Measurements from ENCODE around the gene DMBT1. TPM values are rescaled to one million over a fixed set of nuclear protein-coding genes. Genes with fewer than 3 reads are reported as not detected.

DMBT1 gene
- total RNA-seq, 1 donor from 2014 or later, result 0.08 TPM

DNA sequence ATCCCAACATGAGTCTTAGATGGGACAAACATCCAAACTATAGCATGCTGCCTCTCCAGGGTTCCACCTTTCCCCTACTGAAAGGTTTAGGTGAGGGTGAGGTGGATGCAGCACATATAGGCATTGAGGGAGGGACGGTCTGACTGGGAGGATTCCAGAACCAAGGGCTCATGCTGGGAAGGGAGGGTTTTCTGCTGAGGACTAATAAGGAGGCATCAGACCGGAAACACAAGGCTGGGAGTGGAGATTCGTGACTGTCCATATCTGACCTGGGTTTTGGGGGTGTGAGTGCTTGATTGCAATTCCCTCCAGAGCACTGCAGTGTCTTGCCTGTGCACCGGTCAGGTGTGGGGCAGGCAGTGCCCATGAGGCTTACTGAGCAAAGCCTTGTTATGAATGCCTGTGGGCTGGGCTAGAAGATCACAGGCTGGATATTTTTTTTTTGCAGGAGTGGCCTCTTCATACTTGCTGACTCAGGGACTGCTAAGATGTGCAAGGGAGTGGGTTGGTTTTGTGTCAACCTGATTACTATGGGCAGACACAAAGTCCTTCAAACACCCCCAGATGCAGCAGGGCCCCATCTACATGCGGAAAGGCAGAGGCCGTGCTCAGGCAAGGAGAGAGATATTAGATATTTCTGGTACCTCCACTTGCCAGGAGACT, 26.7 kb downstream of the DMBT1 start:
- Mint-ChIP-seq H3K27ac (ENCODE audit: unreplicated experiment) (no peak overlapping the region), H3K4me1 (ENCODE audit: unreplicated experiment) (no peaks in the 10 kb centered on the region), H3K4me3 (ENCODE audit: unreplicated experiment) (no peak overlapping the region), H3K27me3 (ENCODE audit: unreplicated experiment) (peaks cover 6% of the 10 kb centered on the region), H3K36me3 (ENCODE audit: unreplicated experiment) (no peaks in the 10 kb centered on the region), H3K9me3 (ENCODE audit: unreplicated experiment) (no peaks in the 10 kb centered on the region)
- no peak for TF ChIP-seq CTCF (IDR thresholded peaks at IDR 0.05)
- no peak for DNase-seq (ENCODE audit: extremely low spot score, unreplicated experiment)

DNA sequence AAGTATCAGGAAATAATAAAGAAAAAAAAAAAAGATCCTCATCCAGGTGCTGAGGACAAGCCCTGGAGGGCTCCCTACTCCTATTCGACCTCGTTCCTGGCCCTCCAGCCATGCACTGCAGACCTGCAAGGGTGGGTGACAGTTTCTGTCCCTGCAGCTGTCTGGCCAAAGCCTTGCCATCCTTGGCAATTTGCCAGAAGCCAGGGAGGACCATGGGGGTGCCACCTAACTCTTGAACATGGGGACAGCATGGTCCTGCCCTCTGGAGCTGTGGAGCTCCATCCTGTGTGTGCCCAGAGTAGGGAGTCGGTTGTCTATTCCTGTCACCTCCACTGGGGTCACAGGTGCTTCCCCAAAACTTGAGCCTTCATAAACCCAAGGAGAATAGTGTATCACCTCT, 27.8 kb downstream of the DMBT1 start:
- H3K4me3 Mint-ChIP-seq (ENCODE audit: unreplicated experiment), result no peak overlapping the region
- peaks cover 8% of the 10 kb centered on the region for H3K27me3 Mint-ChIP-seq (ENCODE audit: unreplicated experiment)
- no peaks in the 10 kb centered on the region for H3K36me3 Mint-ChIP-seq (ENCODE audit: unreplicated experiment)
- no peak for DNase-seq (ENCODE audit: extremely low spot score, unreplicated experiment)
- no peaks in the 10 kb centered on the region for H3K4me1 Mint-ChIP-seq (ENCODE audit: unreplicated experiment)
- H3K27ac Mint-ChIP-seq (ENCODE audit: unreplicated experiment), result no peak overlapping the region
- no peak for TF ChIP-seq CTCF (IDR thresholded peaks at IDR 0.05)
- H3K9me3 Mint-ChIP-seq (ENCODE audit: unreplicated experiment), result no peaks in the 10 kb centered on the region

DNA sequence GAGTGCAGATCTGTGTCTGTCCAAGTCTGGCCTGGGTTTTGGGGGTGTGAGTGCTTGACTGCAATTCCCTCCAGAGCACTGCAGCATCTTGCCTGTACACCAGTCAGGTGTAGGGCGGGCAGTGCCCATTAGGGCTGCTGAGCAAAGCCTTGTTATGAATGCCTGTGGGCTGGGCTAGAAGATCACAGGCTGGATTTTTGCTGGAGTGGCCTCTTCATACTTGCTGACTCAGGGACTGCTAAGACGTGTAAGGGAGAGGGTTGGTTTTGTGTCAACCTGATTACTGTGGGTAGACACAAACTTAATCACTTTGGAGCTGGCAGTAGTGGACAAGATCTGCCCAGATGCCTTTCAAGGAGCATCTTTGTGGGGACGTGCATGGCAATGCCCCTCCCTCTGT, 29.6 kb downstream of the DMBT1 start:
- no peaks in the 10 kb centered on the region for H3K9me3 Mint-ChIP-seq (ENCODE audit: unreplicated experiment)
- TF ChIP-seq CTCF (IDR thresholded peaks at IDR 0.05), result no peak
- no peaks in the 10 kb centered on the region for H3K4me1 Mint-ChIP-seq (ENCODE audit: unreplicated experiment)
- peaks cover 9% of the 10 kb centered on the region for H3K27me3 Mint-ChIP-seq (ENCODE audit: unreplicated experiment)
- no peak overlapping the region for H3K4me3 Mint-ChIP-seq (ENCODE audit: unreplicated experiment)
- no peak overlapping the region for H3K27ac Mint-ChIP-seq (ENCODE audit: unreplicated experiment)
- DNase-seq (ENCODE audit: extremely low spot score, unreplicated experiment), result no peak
- H3K36me3 Mint-ChIP-seq (ENCODE audit: unreplicated experiment), result no peaks in the 10 kb centered on the region

DNA sequence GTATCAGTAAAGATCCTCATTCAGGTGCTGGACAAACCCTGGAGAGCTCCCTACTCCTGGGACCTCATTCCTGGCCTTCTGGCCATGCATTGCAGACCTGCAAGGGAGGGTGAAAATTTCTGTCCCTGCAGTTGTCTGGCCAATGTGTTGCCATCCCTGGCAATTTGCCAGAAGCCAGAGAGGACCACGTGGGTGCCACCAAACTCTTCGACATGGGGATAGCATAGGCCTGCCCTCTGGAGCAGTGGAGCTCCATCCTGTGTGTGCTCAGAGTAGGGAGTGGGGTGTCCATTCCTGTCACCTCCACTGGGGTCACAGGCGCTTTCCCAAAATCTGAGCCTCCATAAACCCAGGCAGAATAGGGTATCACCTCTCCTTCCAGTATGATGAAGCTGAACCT, 31.2 kb downstream of the DMBT1 start:
- H3K4me1 Mint-ChIP-seq (ENCODE audit: unreplicated experiment), result no peaks in the 10 kb centered on the region
- H3K27ac Mint-ChIP-seq (ENCODE audit: unreplicated experiment), result no peak overlapping the region
- DNase-seq (ENCODE audit: extremely low spot score, unreplicated experiment), result no peak
- TF ChIP-seq CTCF (IDR thresholded peaks at IDR 0.05), result no peak
- no peak overlapping the region for H3K4me3 Mint-ChIP-seq (ENCODE audit: unreplicated experiment)
- peaks cover 9% of the 10 kb centered on the region for H3K27me3 Mint-ChIP-seq (ENCODE audit: unreplicated experiment)
- no peaks in the 10 kb centered on the region for H3K36me3 Mint-ChIP-seq (ENCODE audit: unreplicated experiment)
- no peaks in the 10 kb centered on the region for H3K9me3 Mint-ChIP-seq (ENCODE audit: unreplicated experiment)

GRCh38 chr10:122592161-122592560, 31.6 kb downstream of the DMBT1 start:
- H3K27me3 Mint-ChIP-seq (ENCODE audit: unreplicated experiment), result peaks cover 9% of the 10 kb centered on the region
- H3K4me1 Mint-ChIP-seq (ENCODE audit: unreplicated experiment), result no peaks in the 10 kb centered on the region
- TF ChIP-seq CTCF (IDR thresholded peaks at IDR 0.05), result no peak
- H3K27ac Mint-ChIP-seq (ENCODE audit: unreplicated experiment), result no peak overlapping the region
- no peaks in the 10 kb centered on the region for H3K36me3 Mint-ChIP-seq (ENCODE audit: unreplicated experiment)
- no peaks in the 10 kb centered on the region for H3K9me3 Mint-ChIP-seq (ENCODE audit: unreplicated experiment)
- no peak overlapping the region for H3K4me3 Mint-ChIP-seq (ENCODE audit: unreplicated experiment)
- DNase-seq (ENCODE audit: extremely low spot score, unreplicated experiment), result no peak

All from osteocyte (in vitro differentiated cells).